Bone marrow (tissue), 2 donors: Measurements from ENCODE around the gene PPFIA3.
"Not testable (repeated sequence)": the region's sequence is repeated elsewhere in the genome, so short reads cannot be mapped to it uniquely, and the experiment has no call there.

Experiments
- DNase-seq, 2 donors: peaks; one replicate each; lab custom pipeline; 2025; lab: John Stamatoyannopoulos, UW

PPFIA3 gene

GRCh38 chr19:49103331-49104085, 15.8 kb upstream of the PPFIA3 start:
- DNase-seq: no peak

GRCh38 chr19:49104229-49104864, 15.0 kb upstream of the PPFIA3 start:
- DNase-seq: no peak

- DNase-seq: peak; percentile 11 to 19
Measured at GRCh38 chr19:49106648-49107135, 12.7 kb upstream of the PPFIA3 start.

- DNase-seq: no peak
Measured at GRCh38 chr19:49107625-49108459, 11.5 kb upstream of the PPFIA3 start.

- DNase-seq: no peak
Measured at GRCh38 chr19:49109051-49109450, 10.3 kb upstream of the PPFIA3 start.

GRCh38 chr19:49109569-49110233, 9.6 kb upstream of the PPFIA3 start:
- DNase-seq: no peak

- DNase-seq: no peak
Measured at GRCh38 chr19:49110567-49110966, 8.8 kb upstream of the PPFIA3 start.

- DNase-seq: no peak
Measured at GRCh38 chr19:49111218-49111998, 7.9 kb upstream of the PPFIA3 start.

- DNase-seq: peak; percentile 28 to 38
Measured at GRCh38 chr19:49113762-49114629, 5.3 kb upstream of the PPFIA3 start, which contains the start of gene LIN7B. Gene LIN7B, plus strand, starts transcription at chr19:49114370. Its CDS starts 35 bp downstream, at chr19:49114405.

- no peak for DNase-seq
Measured at GRCh38 chr19:49114630-49115363, 4.5 kb upstream of the PPFIA3 start.

GRCh38 chr19:49116544-49116943, 2.8 kb upstream of the PPFIA3 start:
- DNase-seq: peak; percentile 7 to 35

- DNase-seq: no peak
Measured at GRCh38 chr19:49117677-49118564, 1.4 kb upstream of the PPFIA3 start.

GRCh38 chr19:49118565-49119410, 556 bp upstream of the PPFIA3 start, which contains the start of gene C19orf73:
Gene C19orf73, minus strand, starts transcription at chr19:49119143. Its CDS starts 121 bp downstream, at chr19:49119022.
- DNase-seq: peak; percentile 87 to 88

GRCh38 chr19:49120325-49120683, 960 bp downstream of the PPFIA3 start:
- no peak for DNase-seq

GRCh38 chr19:49120868-49121267, 1.5 kb downstream of the PPFIA3 start:
- DNase-seq: no peak

GRCh38 chr19:49121841-49122240, 2.5 kb downstream of the PPFIA3 start:
- not testable (repeated sequence) for DNase-seq

- DNase-seq: not testable (repeated sequence)
Measured at GRCh38 chr19:49123285-49123684, 3.9 kb downstream of the PPFIA3 start.
